A673 (cell line): ENCODE measurements around the gene ZNF576.

Source experiments
- CTCF ChIP-seq: fragments of 300-800, 200-600 bp; sonication (generic); conservative IDR thresholded peaks from 2 replicates; pipeline ENCODE4 v1.5.1; 2017; ENCODE audit warnings: low read depth, mild to moderate bottlenecking, antibody characterized with exemption, low read length, moderate library complexity, mixed read lengths
- EZH2 ChIP-seq: fragments of 200-600 bp; sonication (generic); IDR thresholded peaks from 2 replicates; pipeline ENCODE4 v1.6.1; 2017; ENCODE audit warnings: borderline replicate concordance, low read depth, mild to moderate bottlenecking, mixed read lengths, antibody characterized with exemption, low read length; ENCODE audit not compliant: poor library complexity, severe bottlenecking

DNA sequence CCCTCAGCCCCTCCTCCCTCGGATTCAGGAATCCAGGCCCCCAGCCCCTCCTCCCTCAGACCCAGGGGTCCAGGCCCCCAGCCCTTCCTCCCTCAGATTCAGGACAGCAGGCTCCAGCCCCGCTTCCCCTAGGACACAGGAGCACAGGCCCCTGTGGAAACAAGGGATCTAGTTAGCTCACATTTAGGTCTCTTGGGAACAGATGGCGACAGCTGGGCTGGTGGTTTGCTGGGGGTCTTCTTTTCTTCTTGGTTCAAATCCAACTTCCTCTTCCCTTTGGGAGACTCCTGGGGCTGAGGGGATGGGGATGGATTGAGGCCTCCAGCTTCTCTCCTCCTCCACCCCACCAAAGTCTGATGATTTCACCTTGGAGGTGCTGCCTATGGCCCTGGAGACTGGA lies 43.8 kb upstream of the ZNF576 start:
- TF ChIP-seq EZH2: no peak
- no peak for TF ChIP-seq CTCF
